Activated CD4-positive, CD25-positive, alpha-beta regulatory T cell treated with anti-CD3 and anti-CD28 coated beads, Interleukin-2, amount 50 U/mL, for 24 hours (primary cell): ENCODE measurements around the gene PTGR3.
"Not testable (repeated sequence)": the region's sequence is repeated elsewhere in the genome, so short reads cannot be mapped to it uniquely, and the experiment has no call there.

Experiments used
- ATAC-seq, 2 donors: fragments of 150-1000 bp; cut with Tn5 transposase; one replicate each; pipeline ENCODE4 v1.10.0; 2021; ENCODE audit warnings: mild to moderate bottlenecking in 1 of 2, moderate library complexity in 1 of 2

The PTGR3 gene

GRCh38 chr18:75201282-75202270 lies 7.4 kb downstream of the PTGR3 start:
- no peak for ATAC-seq

- ATAC-seq: no peak
Observed at GRCh38 chr18:75200605-75201280, 8.2 kb downstream of the PTGR3 start.

GRCh38 chr18:75200071-75200470 lies 8.9 kb downstream of the PTGR3 start:
- ATAC-seq: peak in 1 of 2 donors; percentile 15

- ATAC-seq: no peak
Observed at GRCh38 chr18:75199327-75199726, 9.6 kb downstream of the PTGR3 start.

GRCh38 chr18:75198036-75198435 lies 10.9 kb downstream of the PTGR3 start:
- ATAC-seq: no peak

GRCh38 chr18:75192899-75193298 lies 16.0 kb downstream of the PTGR3 start:
- no peak for ATAC-seq

GRCh38 chr18:75189696-75190095 lies 19.2 kb downstream of the PTGR3 start:
- ATAC-seq: no peak

- not testable (repeated sequence) for ATAC-seq
Observed at GRCh38 chr18:75187702-75188101, 21.2 kb downstream of the PTGR3 start.

- ATAC-seq: no peak
Observed at GRCh38 chr18:75185460-75185859, 23.5 kb downstream of the PTGR3 start.

- no peak for ATAC-seq
Observed at GRCh38 chr18:75183973-75184493, 24.9 kb downstream of the PTGR3 start.

GRCh38 chr18:75183524-75183923 lies 25.4 kb downstream of the PTGR3 start:
- no peak for ATAC-seq

- no peak for ATAC-seq
Observed at GRCh38 chr18:75179819-75180600, 28.9 kb downstream of the PTGR3 start.

- no peak for ATAC-seq
Observed at GRCh38 chr18:75178376-75178775, 30.6 kb downstream of the PTGR3 start.

GRCh38 chr18:75176849-75177248 lies 32.1 kb downstream of the PTGR3 start:
- no peak for ATAC-seq

- ATAC-seq: no peak
Observed at GRCh38 chr18:75173738-75174137, 35.2 kb downstream of the PTGR3 start.

- ATAC-seq: no peak
Observed at GRCh38 chr18:75173125-75173432, 35.9 kb downstream of the PTGR3 start.

GRCh38 chr18:75172299-75173124 lies 36.4 kb downstream of the PTGR3 start:
- no peak for ATAC-seq

GRCh38 chr18:75170916-75171315 lies 38.0 kb downstream of the PTGR3 start:
- no peak for ATAC-seq

- no peak for ATAC-seq
Observed at GRCh38 chr18:75170022-75170789, 38.7 kb downstream of the PTGR3 start.

- ATAC-seq: no peak
Observed at GRCh38 chr18:75169411-75169810, 39.5 kb downstream of the PTGR3 start.

GRCh38 chr18:75168619-75169018 lies 40.3 kb downstream of the PTGR3 start:
- no peak for ATAC-seq
